Uterus (tissue), 2 donors: ENCODE results near the gene SHROOM2.

Experiments
- CTCF ChIP-seq, 4 experiments: fragments of 200-600 bp in 2 of 4; fragments of 450-650 bp in 2 of 4; sonication (generic) in 2 of 4; IDR thresholded peaks; one replicate each; pipeline ENCODE4 v1.5.1; 2016 to 2019; ENCODE audit warnings: antibody characterized with exemption in 4 of 4, mild to moderate bottlenecking in 2 of 4, moderate library complexity in 1 of 4
- POLR2A ChIP-seq, 2 donors: fragments of 450-650 bp; IDR thresholded peaks; one replicate each; pipeline ENCODE4 v1.6.1; 2016; ENCODE audit warnings: antibody characterized with exemption in 2 of 2, mild to moderate bottlenecking in 1 of 2, moderate library complexity in 1 of 2

GRCh38 chrX:9905721-9906120 is 119.5 kb downstream of the SHROOM2 start:
- TF ChIP-seq CTCF (IDR thresholded peaks at IDR 0.05) (no peak), POLR2A (IDR thresholded peaks at IDR 0.05) (no peak)
